Measurements from ENCODE around the gene MACROD2.

GRCh38 chr20:15740046-15740775 lies 1744.9 kb downstream of the MACROD2 start:
- TF ChIP-seq POLR2AphosphoS5 (IDR thresholded peaks at IDR 0.05; ENCODE audit: low read depth, low read length) (no peak), POLR2A (IDR thresholded peaks at IDR 0.05; ENCODE audit: low read depth, low read length) (no peak)
